Activated naive CD4-positive, alpha-beta T cell treated with anti-CD3 and anti-CD28 coated beads, Interleukin-2, amount 50 U/mL, for 72 hours (primary cell): Measurements from ENCODE around the gene EFCC1. TPM values are rescaled to one million over a fixed set of nuclear protein-coding genes. Genes with fewer than 3 reads are reported as not detected.
"Not testable (repeated sequence)": the region's sequence is repeated elsewhere in the genome, so short reads cannot be mapped to it uniquely, and the experiment has no call there.

Experiments used
- ATAC-seq, 2 donors: fragments of 150-1000 bp; cut with Tn5 transposase; 2 replicates each; pipeline ENCODE4 v1.10.0; 2021; ENCODE audit warnings: mild to moderate bottlenecking in 2 of 2, moderate library complexity in 2 of 2
- DNase-seq, 2 donors: peaks; one replicate each; pipeline ENCODE4 v3.0.0; 2021 to 2022; ENCODE audit warnings: low spot score in 2 of 2
- H3K27ac Mint-ChIP-seq, 2 donors: one replicate each; pipeline ENCODE4 v1.8.0; 2022; ENCODE audit warnings: mild to moderate bottlenecking in 2 of 2, mixed read lengths in 2 of 2
- H3K36me3 Mint-ChIP-seq, 2 donors: one replicate each; pipeline ENCODE4 v1.8.0; 2022; ENCODE audit warnings: mixed read lengths in 2 of 2
- H3K9me3 Mint-ChIP-seq, 2 donors: one replicate each; pipeline ENCODE4 v1.8.0; 2022; ENCODE audit warnings: mixed read lengths in 2 of 2
- total RNA-seq, 2 donors: library from RNA; stranded (reverse); gene quantifications; one replicate each; pipeline ENCODE4 v1.2.3, GENCODE V29; 2022

EFCC1 gene
- total RNA-seq, 2 donors from 2014 or later, result 0.18 TPM; not detected in 1

DNA sequence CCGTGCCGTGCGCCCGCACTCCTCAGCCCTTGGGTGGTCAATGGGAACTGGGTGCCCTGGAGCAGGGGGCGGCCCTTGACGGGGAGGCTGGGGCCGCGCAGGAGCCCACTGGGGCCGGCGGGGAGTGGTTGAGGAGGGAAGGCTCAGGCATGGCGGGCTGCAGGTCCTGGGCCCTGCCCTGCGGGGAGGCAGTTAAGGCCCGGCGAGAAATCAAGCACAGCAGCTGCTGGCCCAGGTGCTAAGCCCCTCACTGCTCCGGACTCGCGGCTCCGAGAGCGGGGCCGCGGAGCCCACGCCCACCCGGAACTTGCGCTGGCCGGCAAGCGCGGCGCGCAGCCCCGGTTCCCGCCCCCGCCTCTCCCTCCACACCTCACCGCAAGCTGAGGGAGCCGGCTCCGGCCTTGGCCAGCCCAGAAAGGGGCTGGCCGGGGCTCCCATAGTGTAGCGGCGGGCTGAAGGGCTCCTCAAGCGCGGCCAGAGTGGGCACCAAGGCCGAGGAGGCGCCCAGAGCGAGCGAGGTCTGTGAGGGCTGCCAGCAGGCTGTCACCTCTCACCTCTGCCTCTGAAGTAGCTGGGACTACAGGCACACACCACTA lies 67.3 kb downstream of the EFCC1 start:
- Mint-ChIP-seq H3K27ac (peak overlapping the region in 1 of 2 donors; percentile 90), H3K36me3 (peaks cover 10 to 11% of the 10 kb centered on the region in 2 donors), H3K9me3 (peaks cover 0 to 5% of the 10 kb centered on the region in 2 donors)
- ATAC-seq (peak; percentile 54 to 63), DNase-seq (no peak)

DNA sequence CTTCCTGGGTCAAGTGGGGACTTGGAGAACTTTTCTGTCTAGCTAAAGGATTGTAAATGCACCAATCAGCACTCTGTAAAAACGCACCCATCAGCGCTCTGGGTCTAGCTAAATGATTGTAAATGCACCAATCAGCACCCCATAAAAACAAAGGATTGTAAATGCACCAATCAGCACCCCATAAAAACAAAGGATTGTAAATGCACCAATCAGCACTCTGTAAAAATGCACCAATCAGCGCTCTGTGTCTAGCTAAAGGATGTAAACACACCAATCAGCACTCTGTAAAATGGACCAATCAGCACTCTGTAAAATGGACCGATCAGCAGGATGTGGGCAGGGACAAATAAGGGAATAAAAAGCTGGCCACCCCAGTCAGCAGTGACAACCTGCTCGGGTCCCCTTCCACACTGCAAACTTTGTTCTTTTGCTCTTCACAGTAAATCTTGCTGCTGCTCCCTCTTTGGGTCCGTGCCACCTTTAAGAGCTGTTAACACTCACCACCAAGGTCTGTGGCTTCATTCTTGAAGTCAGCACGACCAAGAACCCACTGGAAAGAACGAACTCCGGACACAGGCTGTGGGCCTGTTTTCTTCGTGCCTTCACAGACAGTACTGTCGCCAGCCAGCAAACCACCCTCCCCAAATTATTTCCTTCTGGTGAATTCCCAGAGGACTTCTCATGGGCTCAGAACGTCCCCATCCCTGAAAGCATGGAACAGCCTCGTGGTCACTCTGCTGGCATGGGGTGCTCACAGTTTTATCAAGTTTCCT lies 68.4 kb downstream of the EFCC1 start:
- ATAC-seq, result peak in 1 of 2 donors; percentile 41
- H3K27ac Mint-ChIP-seq, result not testable (repeated sequence)

DNA sequence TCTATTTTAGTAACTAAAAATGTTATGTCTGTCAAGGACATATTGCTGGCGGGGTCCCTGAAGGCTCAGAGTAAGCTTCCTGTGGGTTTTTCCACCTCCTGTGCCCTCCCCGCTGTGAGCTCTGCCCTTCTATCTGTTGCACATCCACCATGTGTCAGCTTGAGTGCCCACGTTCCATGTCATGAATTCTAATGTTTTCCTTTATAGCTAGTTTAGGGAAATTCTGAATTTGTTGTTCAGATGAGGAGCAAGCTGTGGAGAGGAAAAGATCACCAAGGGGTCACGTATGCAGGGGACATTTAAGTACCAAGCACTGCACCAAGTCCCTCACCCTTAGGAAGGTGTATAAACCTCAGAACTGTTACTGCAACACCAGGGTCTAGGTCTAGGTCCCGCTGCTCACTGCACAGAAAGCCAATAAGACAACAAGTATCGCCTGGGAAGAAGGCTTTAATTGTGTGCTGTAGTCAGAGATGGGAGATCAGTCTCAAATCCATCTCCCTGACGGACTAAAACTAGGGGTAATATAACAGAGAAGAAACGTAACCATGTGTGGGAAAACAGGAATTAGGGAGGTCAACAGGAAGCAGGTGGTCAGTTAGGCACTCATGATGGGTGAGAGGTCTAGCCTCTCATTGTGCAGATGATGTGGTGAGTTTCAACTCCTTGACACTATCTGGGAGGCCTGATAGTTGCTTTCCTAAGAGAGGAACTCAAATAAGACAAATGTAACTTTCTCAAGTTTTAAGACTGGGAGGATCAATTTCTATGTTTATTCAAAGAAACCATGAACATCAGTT lies 69.2 kb downstream of the EFCC1 start:
- no peak for DNase-seq
- peaks cover 10 to 11% of the 10 kb centered on the region in 2 donors for H3K36me3 Mint-ChIP-seq
- H3K9me3 Mint-ChIP-seq, result peaks cover 0 to 5% of the 10 kb centered on the region in 2 donors
- no peak overlapping the region for H3K27ac Mint-ChIP-seq
- no peak for ATAC-seq

More for the DNA sequence above, 68.4 kb downstream of the EFCC1 start:
- H3K9me3 Mint-ChIP-seq, DNase-seq: not testable (repeated sequence)
- peaks cover 10 to 11% of the 10 kb centered on the region in 2 donors for H3K36me3 Mint-ChIP-seq

DNA sequence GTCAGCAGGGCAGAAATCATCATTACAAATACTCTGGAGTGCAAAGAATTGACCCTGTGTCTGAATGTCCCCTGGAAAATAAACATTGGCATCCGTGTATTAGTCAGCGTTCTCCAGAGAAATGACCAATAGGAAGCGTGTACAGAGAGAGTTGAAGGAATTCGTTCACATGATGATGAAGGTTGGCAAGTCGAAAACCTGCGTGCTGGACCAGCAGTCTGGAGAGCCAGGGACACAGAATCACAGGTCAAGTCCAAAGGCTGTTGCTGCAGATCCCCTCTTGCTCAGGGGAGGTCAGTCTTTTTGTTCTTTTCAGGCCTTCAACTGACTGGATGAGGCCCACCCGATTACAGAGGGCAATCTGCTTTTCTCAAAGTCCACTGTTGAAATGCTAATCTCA lies 76.1 kb downstream of the EFCC1 start:
- no peak for ATAC-seq
- Mint-ChIP-seq H3K27ac (no peak overlapping the region), H3K9me3 (no peaks in the 10 kb centered on the region), H3K36me3 (no peaks in the 10 kb centered on the region)
- no peak for DNase-seq

DNA sequence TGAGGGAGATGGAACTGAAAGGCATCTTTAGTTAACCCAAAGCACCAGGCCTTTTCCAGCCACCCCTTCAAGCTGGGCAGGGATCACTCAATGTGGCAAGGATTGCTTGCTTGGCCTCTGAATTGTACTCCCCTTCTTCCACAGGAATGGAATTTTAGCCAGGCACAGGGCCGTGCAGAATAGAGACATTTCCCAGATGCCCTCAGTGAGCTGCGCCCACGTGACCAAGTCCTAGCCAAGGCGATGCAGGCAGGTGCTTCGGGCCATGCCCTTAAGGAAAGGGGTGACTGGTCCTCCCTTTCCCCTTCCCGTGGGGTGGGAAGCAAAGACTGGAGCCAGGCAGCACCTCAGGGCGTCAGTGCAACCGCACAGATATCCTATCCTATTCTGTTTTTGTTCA lies 77.4 kb downstream of the EFCC1 start:
- Mint-ChIP-seq H3K9me3 (peaks cover 0 to 2% of the 10 kb centered on the region in 2 donors), H3K27ac (no peak overlapping the region), H3K36me3 (no peaks in the 10 kb centered on the region)
- no peak for DNase-seq
- no peak for ATAC-seq

DNA sequence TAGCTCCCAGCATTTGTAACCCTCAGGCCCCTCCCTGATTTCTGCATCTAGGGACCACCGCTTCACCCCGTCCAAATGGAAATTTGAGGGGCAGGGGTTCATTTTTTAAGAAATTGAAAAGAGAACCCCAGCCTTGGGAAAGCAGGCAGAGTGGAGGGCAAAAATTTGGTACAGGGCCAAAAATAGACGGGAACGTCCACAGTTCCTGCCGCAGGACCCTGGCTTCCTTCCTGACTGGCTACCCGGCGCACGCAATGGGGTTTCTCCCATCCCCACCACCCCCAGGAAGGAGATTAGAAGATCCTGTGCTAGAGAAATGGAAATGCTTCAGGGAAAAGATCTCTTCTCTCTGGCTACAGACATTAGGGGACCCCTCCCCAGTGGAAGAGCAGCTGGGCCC lies 80.4 kb downstream of the EFCC1 start:
- Mint-ChIP-seq H3K27ac (peak overlapping the region; percentile 50 to 81), H3K36me3 (no peaks in the 10 kb centered on the region), H3K9me3 (peaks cover 0 to 4% of the 10 kb centered on the region in 2 donors)
- ATAC-seq, result no peak
- DNase-seq, result no peak

DNA sequence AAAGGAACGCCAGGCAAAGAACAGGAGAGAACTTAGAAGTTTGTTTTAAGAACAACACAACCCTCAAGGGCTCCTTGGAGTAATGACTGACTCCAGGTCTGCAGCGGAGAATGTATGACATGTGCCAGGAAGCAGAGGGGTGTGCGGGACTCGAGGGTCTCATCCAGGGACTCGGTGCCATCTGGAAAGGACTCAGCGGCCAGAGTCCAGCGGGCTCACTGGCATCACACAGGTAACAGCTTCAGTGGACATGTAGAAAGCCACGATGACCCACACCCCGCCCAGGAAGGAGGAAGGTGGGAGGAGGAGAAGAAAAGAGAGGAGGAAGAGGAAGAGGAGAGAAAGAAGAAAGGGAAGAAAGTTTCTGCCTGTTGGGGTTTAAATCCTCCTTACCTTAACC lies 80.9 kb downstream of the EFCC1 start:
- DNase-seq (no peak), ATAC-seq (no peak)
- Mint-ChIP-seq H3K36me3 (no peaks in the 10 kb centered on the region), H3K9me3 (peaks cover 0 to 4% of the 10 kb centered on the region in 2 donors), H3K27ac (peak overlapping the region; percentile 33 to 81)

DNA sequence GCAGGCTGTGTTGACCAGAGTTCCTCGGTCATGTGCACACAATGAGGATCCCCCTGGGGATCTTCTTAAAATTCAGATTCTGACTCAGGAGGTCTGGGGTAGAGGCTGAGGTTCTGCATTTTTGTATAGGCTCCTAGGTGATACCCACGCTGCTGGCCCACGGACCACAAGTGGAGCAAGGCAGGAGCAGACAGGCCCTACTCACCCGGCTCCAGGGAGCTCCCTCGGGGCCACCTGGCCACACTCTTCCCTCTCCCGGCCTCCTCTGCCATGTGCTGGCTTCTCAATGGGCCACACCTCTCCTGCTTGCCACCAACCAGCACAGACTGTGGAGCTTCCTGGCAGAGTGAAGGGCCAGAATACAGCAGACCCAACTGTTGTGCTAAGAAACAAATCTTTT lies 83.4 kb downstream of the EFCC1 start:
- peak; percentile 4 to 21 for ATAC-seq

DNA sequence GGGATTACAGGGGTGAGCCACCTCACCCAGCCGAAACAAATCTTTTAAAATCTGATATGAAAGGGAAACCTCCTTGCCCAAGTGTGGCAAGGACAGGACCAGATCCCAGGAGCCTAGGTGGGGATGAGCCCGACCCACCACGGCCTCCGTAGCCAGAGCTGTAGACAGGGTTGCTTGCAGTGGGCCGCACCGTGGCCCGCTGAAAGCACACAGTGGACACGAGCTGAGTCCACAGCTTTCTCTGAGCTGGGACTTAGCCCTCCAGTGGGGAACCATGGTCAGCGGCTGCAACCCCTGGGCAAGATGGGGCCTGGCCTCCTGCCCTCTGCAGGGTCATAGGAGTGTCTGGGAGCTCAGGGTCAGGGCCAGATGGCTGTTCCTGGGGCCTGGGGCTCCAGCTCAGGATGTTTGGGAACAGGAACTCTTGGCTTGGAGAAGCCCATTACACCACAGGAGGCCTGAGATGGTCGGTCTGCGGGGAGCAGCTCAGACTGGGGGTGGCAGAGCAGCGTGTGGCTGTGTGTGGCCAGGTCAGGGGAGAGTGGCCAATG lies 84.1 kb downstream of the EFCC1 start:
- peaks cover 0 to 4% of the 10 kb centered on the region in 2 donors for H3K9me3 Mint-ChIP-seq
- H3K27ac Mint-ChIP-seq, result peak overlapping the region; percentile 79 to 84
- ATAC-seq (peak in 1 of 2 donors; percentile 9), DNase-seq (no peak)
- H3K36me3 Mint-ChIP-seq, result no peaks in the 10 kb centered on the region

More for the DNA sequence above, 83.4 kb downstream of the EFCC1 start:
- no peak for DNase-seq
- peak overlapping the region; percentile 60 to 79 for H3K27ac Mint-ChIP-seq
- peaks cover 0 to 4% of the 10 kb centered on the region in 2 donors for H3K9me3 Mint-ChIP-seq
- H3K36me3 Mint-ChIP-seq, result no peaks in the 10 kb centered on the region

DNA sequence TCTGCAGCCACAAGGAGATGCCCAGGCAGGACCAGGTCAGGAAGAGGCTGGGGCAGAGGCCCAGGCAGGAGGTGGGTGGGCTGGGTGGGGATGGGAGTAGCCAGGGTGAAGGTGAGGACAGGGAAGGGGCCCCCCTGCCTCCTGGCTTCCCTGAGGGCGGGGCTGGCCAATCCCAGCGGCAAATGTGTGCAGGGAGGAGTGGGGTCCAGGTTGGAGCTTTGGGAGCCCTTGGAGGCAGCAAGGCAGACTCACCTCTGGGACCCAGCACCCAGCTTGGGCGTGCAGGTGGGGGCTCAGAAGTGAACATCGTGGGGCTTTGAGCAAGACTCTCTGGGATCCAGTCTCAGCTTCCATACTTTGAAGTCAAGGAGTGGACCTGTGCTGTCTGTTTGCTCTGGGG lies 84.7 kb downstream of the EFCC1 start:
- H3K9me3 Mint-ChIP-seq, result peaks cover 0 to 4% of the 10 kb centered on the region in 2 donors
- peak overlapping the region; percentile 79 to 84 for H3K27ac Mint-ChIP-seq
- ATAC-seq (peak in 1 of 2 donors; percentile 2), DNase-seq (no peak)
- H3K36me3 Mint-ChIP-seq, result no peaks in the 10 kb centered on the region

DNA sequence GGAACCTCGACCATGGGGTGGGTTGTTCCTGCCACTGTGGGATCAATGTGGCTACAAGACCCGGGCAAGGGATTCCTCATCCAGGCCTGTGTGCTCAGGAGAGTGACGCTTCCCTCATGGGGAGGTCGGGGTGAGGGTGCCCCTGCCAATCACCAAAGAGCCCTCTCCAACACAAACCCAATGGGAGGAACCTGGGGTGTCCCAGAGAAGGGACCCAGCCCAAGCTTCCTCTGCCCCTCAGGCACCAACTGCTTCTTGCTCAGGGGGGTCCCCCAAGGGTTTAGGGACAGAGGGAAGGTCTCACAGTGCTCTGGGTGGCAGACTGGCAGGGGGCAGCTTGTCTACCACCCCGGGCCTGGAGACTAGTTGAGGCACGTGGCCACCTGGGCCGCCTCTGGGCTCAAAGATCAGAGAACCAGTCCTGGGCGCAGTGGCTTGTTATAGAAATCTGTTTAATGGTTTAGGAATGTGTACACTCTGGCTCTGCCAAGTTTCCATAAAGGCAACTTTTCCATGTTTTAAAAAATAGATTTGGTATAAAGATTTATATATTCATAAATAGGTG lies 86.1 kb downstream of the EFCC1 start:
- peaks cover 0 to 4% of the 10 kb centered on the region in 2 donors for H3K9me3 Mint-ChIP-seq
- DNase-seq, result no peak
- ATAC-seq, result no peak
- H3K27ac Mint-ChIP-seq, result peak overlapping the region in 1 of 2 donors; percentile 79
- H3K36me3 Mint-ChIP-seq, result no peaks in the 10 kb centered on the region

DNA sequence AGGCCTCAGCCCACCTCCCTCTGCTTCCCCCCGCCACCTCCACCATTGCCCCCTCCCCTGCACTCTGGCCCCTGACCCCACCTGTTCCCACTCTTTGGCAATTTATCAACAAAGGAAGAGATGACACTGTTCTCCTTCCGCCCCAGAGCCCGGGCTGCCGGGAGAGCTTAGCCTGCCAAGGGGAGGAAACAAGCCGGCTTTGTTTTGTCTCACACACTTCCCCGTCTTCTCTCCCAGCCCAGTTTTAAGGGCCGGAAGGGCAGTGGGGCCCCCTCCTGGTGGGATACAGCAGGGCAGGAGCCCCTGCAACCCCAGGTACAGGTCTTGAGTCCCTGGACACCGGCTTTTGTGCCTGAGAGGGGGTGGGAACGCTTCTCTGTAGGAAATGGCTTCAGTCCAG lies 86.8 kb downstream of the EFCC1 start:
- H3K9me3 Mint-ChIP-seq, H3K36me3 Mint-ChIP-seq, DNase-seq, H3K27ac Mint-ChIP-seq: not testable (repeated sequence)
- peak; percentile 34 to 64 for ATAC-seq

DNA sequence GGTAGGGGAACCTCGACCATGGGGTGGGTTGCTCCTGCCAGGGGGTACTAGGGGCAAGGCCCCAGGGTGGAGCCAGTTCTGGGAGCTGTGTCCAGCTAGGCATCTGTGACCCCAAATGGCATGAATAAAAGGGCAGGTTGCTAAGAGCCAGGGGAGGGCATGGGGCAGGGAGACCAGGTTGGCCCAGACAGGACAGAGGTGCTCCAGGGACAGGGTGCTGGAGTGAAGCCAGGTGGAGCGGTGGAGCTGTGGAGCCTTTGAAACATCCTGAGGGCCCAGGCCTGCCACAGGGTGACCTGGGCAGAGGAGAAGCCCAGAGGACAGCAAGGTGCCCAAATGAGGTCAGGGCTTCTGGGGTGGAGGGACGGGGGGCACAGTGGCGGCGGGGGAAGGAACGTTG lies 87.2 kb downstream of the EFCC1 start:
- peak in 1 of 2 donors; percentile 21 for ATAC-seq
- not testable (repeated sequence) for H3K36me3 Mint-ChIP-seq

More for the DNA sequence above, 87.2 kb downstream of the EFCC1 start:
- not testable (repeated sequence) for DNase-seq, H3K27ac Mint-ChIP-seq, H3K9me3 Mint-ChIP-seq
